Caco-2 (cell line): ENCODE data around the gene GPALPP1. TPM values are rescaled to one million over a fixed set of nuclear protein-coding genes. Genes with fewer than 3 reads are reported as not detected.

Experiments
- BruUV-seq: library from RNA; stranded (reverse); fragments of 400-500 nt; replicated peaks from 2 replicates; lab custom pipeline; 2021; lab: Mats Ljungman, UMichigan
- CTCF ChIA-PET: fragments of 300-600 bp; sonication (Branson Sonifier 250); formaldehyde crosslinking; loops from one replicate; lab custom pipeline; 2022; ENCODE audit warnings: antibody characterized with exemption; lab: Charles Lee
- POLR2A ChIA-PET: fragments of 300-600 bp; sonication (Branson Sonifier 250); formaldehyde crosslinking; loops from one replicate; lab custom pipeline; 2022; ENCODE audit warnings: antibody characterized with exemption; lab: Charles Lee
- DNase-seq, 2 experiments: peaks; one replicate each; pipeline versions ENCODE4 v3.0.0 to v3.0.0-alpha.2; 2020 to 2022
- H3K27me3 ChIP-seq: replicated peaks from 2 replicates; pipeline ENCODE4 v1.6.0; 2011; ENCODE audit warnings: low read length; ENCODE audit not compliant: control insufficient read depth, insufficient read depth
- H3K36me3 ChIP-seq: 2 replicates; pipeline ENCODE4 v1.5.1; 2011; ENCODE audit warnings: low read length; ENCODE audit not compliant: control insufficient read depth, insufficient read depth
- H3K4me1 ChIP-seq: fragments of 250-450 bp; sonication (Bioruptor Pico); 2 replicates; pipeline ENCODE4 v1.5.1; 2020; ENCODE audit warnings: mild to moderate bottlenecking
- H3K4me3 ChIP-seq: 2 replicates; pipeline ENCODE4 v1.5.1; 2011; ENCODE audit warnings: low read depth, mild to moderate bottlenecking, control low read depth, low read length
- H3K9me3 ChIP-seq: fragments of 250-450 bp; sonication (Bioruptor Pico); 2 replicates; pipeline ENCODE4 v1.5.1; 2020; ENCODE audit warnings: mild to moderate bottlenecking, moderate library complexity
- H3K27ac Mint-ChIP-seq: one replicate; pipeline ENCODE4 v1.8.0; 2022; ENCODE audit warnings: mixed read lengths; ENCODE audit not compliant: unreplicated experiment
- H3K27me3 Mint-ChIP-seq: one replicate; pipeline ENCODE4 v1.8.0; 2022; ENCODE audit warnings: mixed read lengths; ENCODE audit not compliant: insufficient read depth, unreplicated experiment
- H3K36me3 Mint-ChIP-seq: one replicate; pipeline ENCODE4 v1.8.0; 2022; ENCODE audit warnings: mild to moderate bottlenecking, mixed read lengths; ENCODE audit not compliant: insufficient read depth, unreplicated experiment
- H3K4me1 Mint-ChIP-seq: one replicate; pipeline ENCODE4 v1.8.0; 2022; ENCODE audit warnings: low read depth, mixed read lengths; ENCODE audit not compliant: unreplicated experiment
- H3K4me3 Mint-ChIP-seq: one replicate; pipeline ENCODE4 v1.8.0; 2022; ENCODE audit warnings: mild to moderate bottlenecking, moderate library complexity, mixed read lengths; ENCODE audit not compliant: unreplicated experiment
- H3K9me3 Mint-ChIP-seq: one replicate; pipeline ENCODE4 v1.8.0; 2022; ENCODE audit warnings: mixed read lengths; ENCODE audit not compliant: unreplicated experiment
- CTCF ChIP-seq, 2 experiments: fragments of 200-600 bp in 1 of 2; IDR thresholded peaks; 1 replicate in 1 of 2; 2 replicates in 1 of 2; pipeline versions ENCODE4 v1.5.1 to v1.8.0; 2011 to 2022; ENCODE audit warnings: antibody characterized with exemption in 1 of 2, control low read depth in 1 of 2, inconsistent platforms in 1 of 2, low read depth in 1 of 2, low read length in 1 of 2, mild to moderate bottlenecking in 1 of 2, moderate library complexity in 1 of 2; ENCODE audit not compliant: insufficient read depth in 1 of 2, severe bottlenecking in 1 of 2, unreplicated experiment in 1 of 2
- intact Hi-C: fragments of 100-400 bp; cut with micrococcal nuclease; formaldehyde crosslinking; loops from one replicate; pipeline ENCODE4 v1.10.0; 2022; ENCODE audit not compliant: unreplicated experiment
- total RNA-seq: library from RNA; stranded (reverse); gene quantifications from 2 replicates; pipeline ENCODE4 v1.2.3, GENCODE V29; 2022

Gene GPALPP1
- total RNA-seq, 1 experiment from 2014 or later: 36.2 TPM

DNA sequence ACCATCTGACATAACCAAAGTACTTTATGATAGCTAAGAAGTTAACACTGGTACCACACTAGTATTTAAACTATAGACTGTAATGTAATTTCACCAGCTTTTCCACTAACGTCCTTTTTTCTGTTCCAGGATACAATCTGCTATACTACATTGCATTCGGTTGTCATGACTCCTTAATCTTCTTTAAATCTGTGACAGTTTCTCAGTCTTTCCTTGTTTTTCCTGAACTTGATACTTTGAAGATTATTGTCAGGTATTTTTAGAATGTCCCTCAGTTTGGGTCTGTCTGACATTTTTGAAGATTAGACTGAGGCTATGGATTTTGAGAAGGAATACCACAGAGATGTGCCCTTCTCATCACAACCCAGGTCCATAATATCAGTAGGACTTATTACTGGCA, 36.7 kb upstream of the GPALPP1 start:
- Histone ChIP-seq H3K27me3 (no peaks in the 10 kb centered on the region), H3K36me3 (no peaks in the 10 kb centered on the region), H3K4me3 (no peak overlapping the region), H3K9me3 (no peaks in the 10 kb centered on the region), H3K4me1 (no peaks in the 10 kb centered on the region)
- Mint-ChIP-seq H3K4me1 (no peaks in the 10 kb centered on the region), H3K9me3 (no peaks in the 10 kb centered on the region), H3K36me3 (peaks cover 30% of the 10 kb centered on the region), H3K4me3 (no peak overlapping the region), H3K27ac (no peak overlapping the region), H3K27me3 (no peaks in the 10 kb centered on the region)
- ChIA-PET CTCF (no interaction called here), POLR2A (no interaction called here)
- DNase-seq: no peak
- intact Hi-C loops: no loop called here
- TF ChIP-seq CTCF (IDR thresholded peaks at IDR 0.05; ENCODE audit: insufficient read depth in 1 of 2, low read depth in 1 of 2, low read length in 1 of 2, severe bottlenecking in 1 of 2, unreplicated experiment in 1 of 2): no peak
- no TSS peak for BruUV-seq

DNA sequence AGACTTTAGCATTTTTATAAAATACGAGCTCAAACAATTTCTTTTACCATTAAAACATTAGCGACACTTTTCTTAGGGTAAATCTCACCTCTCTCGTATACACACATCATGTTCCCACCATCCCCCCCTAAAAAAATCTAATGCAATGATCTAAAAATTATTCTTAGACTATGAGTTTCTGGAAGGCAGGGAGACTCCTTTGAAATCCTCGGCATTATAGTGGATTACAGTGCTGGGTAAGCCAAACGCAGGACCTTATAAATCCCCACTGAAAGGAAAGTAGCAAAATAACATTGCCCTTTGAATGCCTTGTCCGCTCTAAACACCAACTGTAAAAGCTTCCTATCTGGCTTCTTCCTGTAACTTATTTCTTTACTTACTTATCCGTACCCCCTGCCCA, 35.1 kb upstream of the GPALPP1 start:
- intact Hi-C loops: no loop called here
- H3K9me3 Mint-ChIP-seq: no peaks in the 10 kb centered on the region
- no peaks in the 10 kb centered on the region for H3K9me3 ChIP-seq
- H3K27me3 Mint-ChIP-seq: no peaks in the 10 kb centered on the region
- no peak overlapping the region for H3K27ac Mint-ChIP-seq
- no peak for DNase-seq
- H3K4me1 Mint-ChIP-seq: no peaks in the 10 kb centered on the region
- ChIA-PET POLR2A (no interaction called here), CTCF (no interaction called here)
- H3K36me3 ChIP-seq: no peaks in the 10 kb centered on the region
- no TSS peak for BruUV-seq
- no peak overlapping the region for H3K4me3 ChIP-seq
- H3K36me3 Mint-ChIP-seq: peaks cover 42% of the 10 kb centered on the region
- H3K27me3 ChIP-seq: no peaks in the 10 kb centered on the region
- H3K4me3 Mint-ChIP-seq: no peak overlapping the region
- no peaks in the 10 kb centered on the region for H3K4me1 ChIP-seq
- TF ChIP-seq CTCF (IDR thresholded peaks at IDR 0.05; ENCODE audit: insufficient read depth in 1 of 2, low read depth in 1 of 2, low read length in 1 of 2, severe bottlenecking in 1 of 2, unreplicated experiment in 1 of 2): no peak

- BruUV-seq: no TSS peak
- Mint-ChIP-seq H3K36me3 (peaks cover 48% of the 10 kb centered on the region), H3K4me1 (no peaks in the 10 kb centered on the region), H3K4me3 (no peak overlapping the region), H3K27me3 (no peaks in the 10 kb centered on the region), H3K27ac (no peak overlapping the region), H3K9me3 (no peaks in the 10 kb centered on the region)
- H3K4me1 ChIP-seq: no peaks in the 10 kb centered on the region
- intact Hi-C loops: no loop called here
- H3K36me3 ChIP-seq: no peaks in the 10 kb centered on the region
- POLR2A ChIA-PET: no interaction called here
- no peak for TF ChIP-seq CTCF (IDR thresholded peaks at IDR 0.05; ENCODE audit: insufficient read depth in 1 of 2, low read depth in 1 of 2, low read length in 1 of 2, severe bottlenecking in 1 of 2, unreplicated experiment in 1 of 2)
- H3K4me3 ChIP-seq: no peak overlapping the region
- H3K9me3 ChIP-seq: no peaks in the 10 kb centered on the region
- CTCF ChIA-PET: interaction anchor here (0.6 kb wide), 1 partner anchor 352 kb away, joined by 3 read pairs; no protein-coding TSS in a partner anchor
- H3K27me3 ChIP-seq: no peaks in the 10 kb centered on the region
- no peak for DNase-seq
These were observed 33.9 kb upstream of the GPALPP1 start for GRCh38 chr13:44955406-44955805.
